KG1 (cell line): ENCODE data around the gene PPM1F.

ENCODE experiments used
- DNase-seq: peaks from one replicate; lab custom pipeline; 2025; lab: John Stamatoyannopoulos, UW

The PPM1F gene

GRCh38 chr22:21960200-21961126, 7.8 kb upstream of the PPM1F start:
- no peak for DNase-seq

- DNase-seq = no peak
These were observed 6.8 kb upstream of the PPM1F start for GRCh38 chr22:21959274-21960074.

- no peak for DNase-seq
These were observed 6.0 kb upstream of the PPM1F start for GRCh38 chr22:21958360-21959273.

DNA sequence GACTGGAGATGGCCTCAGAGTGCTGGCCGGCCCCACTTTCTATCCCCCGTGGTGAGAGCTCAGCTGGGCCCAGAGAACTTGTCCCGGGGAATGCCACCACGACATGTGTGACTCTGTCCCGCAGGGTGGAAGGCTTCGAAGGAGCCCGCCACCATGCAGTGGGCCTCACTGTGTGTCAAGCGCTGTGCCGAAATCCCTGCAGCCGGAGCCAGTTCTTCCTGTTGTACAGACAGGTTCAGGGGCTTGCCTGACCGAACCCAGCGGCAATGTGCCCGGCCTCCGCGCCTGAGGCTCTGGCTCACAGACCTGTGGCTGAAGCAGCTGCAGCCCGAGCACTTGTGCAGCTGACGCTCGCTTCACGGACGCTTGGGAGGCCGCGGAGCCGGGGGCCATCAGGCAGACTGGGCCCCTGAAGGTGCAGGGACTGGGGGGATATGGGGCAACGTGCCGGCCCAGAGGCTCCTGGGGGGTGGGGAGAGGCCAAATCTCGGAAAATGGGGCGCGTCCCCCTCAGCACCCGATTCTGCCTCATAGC, 650 bp downstream of the PPM1F start:
- DNase-seq = no peak

DNA sequence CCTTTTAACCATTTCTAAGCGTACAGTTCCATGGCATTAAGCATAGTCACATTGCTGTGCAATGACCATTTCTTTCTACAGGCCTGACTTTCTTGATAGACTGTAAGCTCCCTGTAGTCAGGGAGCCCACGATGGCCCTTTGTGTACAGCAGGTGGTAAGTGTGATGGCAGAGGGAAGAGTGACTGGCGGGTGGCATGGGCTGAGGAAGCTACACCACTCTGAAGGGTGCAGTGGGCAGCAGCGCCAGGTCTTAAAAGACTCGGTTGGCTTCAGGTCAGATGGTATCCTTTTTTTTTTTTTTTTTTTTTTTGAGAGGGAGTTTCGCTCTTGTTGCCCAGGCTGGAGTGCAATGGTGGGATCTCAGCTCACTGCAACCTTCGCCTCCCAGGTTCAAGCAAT, 1.6 kb downstream of the PPM1F start:
- no peak for DNase-seq

DNA sequence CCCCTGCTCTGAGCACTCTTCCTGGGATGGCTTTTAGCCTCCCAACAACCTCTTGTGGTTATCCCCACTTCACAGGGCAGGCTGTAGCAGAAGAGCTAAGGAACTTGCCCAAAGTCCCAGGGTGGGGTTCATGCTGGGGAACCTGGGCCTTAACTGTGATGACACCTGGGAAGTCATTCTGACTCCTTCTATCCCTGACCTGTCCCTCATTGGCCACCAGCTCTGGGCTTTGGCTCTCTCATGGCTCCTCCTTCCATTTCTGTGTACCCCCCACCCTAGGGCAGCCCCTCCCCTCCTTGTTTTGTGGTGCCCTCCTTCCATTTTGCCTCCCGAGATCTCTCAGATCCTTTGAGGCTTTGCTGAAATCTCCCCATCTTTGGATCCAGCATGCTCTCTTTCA, 2.7 kb downstream of the PPM1F start:
- no peak for DNase-seq

DNA sequence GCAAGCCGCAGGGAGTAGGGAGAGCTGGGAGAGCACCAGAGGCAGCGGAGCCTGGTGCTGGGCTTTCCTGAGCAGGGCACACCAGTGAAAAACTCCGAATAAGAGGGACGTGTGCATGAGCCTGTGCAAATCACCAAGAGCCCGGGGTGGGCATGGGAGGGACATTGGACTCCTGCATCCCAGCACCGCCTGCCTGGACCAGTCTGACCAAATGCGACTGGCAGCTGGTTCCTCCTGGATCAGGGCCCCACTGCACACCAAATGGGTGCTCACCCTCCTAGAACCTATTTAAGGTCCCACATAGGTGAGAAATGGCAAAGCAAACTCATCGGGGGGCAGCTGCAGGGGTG, 3.1 kb downstream of the PPM1F start:
- no peak for DNase-seq

DNA sequence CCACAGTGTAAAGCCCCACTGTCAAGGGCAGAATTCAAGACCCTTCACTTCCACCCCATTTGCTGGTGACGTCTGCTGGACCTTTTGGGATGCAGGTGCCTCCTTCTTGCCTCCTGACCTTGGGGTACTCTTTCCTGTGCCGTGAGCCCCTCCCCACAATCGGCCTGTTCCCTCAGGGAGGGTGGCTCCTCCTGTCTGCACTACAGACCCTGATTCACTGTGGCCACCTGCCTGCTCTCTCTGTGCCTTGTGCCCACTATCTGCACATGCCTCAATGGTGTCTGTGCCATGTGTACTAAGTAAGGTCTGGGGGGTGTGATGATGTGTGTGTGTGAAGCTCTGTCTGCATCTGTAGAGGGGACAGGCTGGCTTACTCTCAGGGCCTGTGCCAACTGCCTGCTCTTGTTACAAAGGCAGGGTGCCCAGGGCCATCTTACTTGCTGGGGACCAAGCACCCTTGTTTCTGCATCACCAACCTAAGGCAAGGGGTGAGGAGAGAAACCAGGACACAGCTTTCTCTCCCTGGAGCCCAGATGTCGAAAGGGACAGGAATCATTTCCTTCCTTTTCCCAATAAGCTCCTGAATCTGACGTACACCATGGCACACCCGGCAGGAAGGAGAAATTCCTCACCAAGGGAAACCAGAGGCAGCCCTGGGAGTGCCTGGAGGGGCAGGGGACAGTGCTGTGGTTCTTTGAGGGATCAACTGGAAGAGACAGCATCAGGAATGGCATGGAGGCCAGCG, 3.7 kb downstream of the PPM1F start:
- no peak for DNase-seq

DNA sequence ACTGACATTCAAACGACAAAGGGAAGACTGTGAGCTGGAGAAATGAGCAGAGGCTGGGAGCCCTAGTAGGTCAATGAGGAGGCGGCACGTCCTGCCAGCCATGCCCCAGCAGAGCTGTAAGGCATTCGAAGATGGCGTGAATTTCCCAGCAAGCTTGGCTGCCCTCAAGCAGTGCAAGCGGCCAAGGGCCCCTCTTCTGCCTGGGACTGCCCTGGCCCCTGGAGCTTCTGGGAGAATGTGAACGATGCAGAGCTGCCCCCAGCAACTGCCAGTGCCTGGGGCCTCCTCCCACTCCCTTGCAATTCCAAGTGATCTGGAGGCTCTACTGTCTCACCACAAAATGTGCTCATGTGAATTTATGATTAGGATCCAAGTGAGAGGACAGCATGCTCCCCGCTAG, 4.3 kb downstream of the PPM1F start:
- no peak for DNase-seq

DNA sequence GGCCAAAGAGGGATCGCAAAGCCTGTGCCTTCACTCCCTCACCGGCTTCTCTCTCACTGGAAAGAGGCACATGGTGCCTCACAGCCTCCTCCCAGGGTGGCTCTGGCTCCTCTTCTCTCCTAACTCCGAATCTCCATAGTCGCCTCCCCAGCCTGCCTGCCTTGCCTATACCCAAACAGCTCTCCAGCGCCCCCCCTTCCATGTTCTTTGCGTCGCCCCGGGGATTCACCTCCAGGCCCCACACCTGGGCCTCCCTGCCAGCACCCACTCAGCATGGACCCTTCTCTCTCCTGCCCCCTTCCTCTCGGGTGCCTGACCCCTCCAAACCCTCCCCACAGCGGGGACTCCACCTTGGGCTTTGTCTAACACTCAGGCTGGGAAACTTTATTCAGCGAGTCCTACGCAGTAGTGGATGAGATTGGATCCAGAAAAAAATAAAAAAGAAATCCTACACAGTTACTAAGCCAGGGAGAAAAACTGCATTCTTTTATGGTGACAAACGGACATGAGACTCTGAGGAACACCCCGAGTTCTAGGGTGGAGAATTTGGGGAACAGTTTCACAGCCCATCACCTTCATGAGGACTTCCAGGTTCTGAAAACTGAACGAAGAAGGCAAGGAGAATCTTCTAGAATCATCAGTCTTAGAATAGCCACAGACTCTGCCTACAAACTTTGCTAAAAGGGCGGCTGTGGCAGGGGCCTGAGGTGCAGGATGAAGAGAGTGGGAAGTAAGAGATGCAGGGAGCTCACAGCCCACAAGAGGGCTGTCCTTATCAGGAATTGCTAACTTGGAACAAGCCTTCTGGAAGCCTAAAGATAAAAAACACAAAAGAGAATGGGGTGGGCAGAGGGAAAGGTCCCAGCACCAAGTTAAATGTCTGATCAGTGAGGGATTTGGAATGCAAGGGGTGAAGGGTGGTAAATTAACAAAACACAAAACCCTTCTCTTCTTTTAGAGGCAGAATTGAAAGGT, 5.3 kb downstream of the PPM1F start:
- no peak for DNase-seq

DNA sequence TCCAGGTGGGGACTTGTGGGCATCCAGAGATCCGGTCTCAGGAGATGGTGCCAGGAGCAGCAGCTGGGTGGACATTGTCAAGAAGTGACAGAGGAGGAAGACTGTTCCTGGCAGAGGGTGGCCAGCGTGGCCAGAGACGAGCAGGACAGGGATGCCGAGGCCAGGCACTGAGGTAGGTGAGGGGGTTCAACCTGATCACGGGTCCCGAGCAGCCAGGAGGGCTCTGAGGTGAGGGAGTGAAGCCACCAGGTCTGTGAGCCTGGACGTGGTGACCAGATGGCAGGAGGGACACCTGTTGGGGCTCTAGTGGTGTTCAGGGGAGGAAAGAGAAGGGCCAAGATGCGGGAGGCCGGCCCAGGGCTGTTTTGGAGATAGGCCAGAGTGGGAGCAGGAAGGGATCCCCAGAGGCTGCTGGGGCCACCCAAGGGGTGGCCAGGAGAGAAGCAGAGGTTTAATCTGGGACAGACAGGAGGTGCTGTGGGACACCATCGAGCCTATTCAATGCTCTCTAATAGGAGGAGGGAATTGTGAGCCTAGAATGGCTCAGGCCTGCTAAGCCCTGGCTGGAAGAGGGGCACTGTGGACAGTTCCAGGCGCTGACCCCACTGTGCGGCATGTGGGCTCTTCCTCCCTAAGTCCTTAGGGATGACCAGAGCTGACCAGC, 6.3 kb downstream of the PPM1F start:
- DNase-seq = no peak

DNA sequence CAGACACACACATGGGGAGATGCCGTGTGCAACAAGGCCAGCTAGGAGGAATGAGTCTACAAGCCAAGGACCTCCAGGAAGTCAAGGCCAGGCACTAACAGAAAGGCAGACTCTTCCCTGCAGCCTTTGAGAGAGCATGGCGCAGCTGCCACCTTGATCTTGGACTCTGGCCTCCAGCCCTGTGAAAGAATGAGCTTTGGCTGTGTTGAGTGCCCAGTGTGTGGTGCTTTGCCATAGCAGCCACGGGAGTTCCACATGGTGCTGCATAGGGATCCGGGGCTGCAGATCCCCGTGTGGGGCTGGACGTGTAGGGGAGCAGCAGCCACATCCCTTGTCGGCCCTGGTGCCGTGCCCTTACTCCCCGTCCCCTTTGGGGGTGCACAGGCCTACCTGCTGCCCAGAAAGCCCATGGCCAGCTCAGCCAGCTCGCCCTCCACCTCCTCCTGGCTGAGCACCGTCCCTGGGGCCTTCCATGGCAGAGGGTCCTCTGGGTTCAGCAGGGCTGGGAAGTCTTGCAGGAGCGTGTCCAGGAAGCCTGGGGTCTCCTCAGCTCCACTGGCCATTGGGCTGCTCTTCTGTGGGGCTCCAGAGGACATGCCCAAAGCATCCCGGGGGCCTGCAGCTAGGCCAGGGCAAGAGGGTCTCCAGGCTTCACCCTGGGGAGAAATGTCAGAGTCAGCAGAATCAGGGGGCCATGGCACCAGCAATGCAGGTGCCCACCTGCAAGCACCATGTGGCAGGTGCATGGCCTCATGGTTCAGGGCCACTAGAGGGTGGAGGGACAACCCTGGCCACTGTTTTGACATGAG, 7.0 kb downstream of the PPM1F start:
- no peak for DNase-seq

GRCh38 chr22:21944871-21945270, 7.8 kb downstream of the PPM1F start:
- DNase-seq = no peak

DNA sequence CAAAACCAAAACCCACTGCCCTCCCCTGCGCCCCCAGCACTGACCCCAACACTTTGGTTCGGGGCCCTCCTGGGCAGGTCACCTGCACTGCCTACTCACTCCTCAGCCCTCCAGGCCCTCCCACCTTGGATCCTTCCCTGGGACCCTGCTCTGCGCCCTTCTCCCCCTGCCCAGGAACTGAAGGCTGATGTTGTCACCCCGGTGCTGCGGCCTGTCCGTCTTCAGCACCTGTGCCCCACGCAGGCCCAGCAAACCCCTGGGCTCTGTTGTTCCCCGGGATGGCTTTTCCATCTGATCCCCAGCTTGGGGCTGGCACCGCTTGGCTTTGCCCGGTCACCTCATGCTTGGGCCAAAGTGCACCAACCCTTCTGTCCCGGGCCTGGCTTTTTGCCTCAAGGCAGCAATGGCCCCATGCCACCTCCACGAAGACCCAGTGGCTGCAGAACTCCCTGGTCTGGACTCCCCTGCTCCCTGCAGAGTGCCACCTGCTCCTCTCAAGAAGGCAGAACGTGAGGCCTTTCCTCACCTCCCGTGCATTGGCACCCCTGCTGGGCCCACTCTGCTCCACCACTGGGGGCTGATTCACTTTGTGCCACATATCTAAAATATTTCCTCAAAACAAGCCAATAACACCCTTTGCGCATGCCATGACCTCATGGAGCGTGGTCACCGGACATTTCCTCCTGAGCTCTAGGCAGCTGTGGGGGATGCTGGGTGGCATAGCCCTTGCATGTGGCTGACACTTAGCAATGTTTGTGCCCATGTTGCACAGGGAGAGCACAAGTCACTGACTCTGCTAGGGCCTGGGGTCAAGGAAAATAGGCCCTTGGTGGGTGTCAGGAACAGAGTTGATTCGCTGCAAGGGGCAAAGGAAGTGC, 8.8 kb downstream of the PPM1F start:
- DNase-seq = no peak

DNA sequence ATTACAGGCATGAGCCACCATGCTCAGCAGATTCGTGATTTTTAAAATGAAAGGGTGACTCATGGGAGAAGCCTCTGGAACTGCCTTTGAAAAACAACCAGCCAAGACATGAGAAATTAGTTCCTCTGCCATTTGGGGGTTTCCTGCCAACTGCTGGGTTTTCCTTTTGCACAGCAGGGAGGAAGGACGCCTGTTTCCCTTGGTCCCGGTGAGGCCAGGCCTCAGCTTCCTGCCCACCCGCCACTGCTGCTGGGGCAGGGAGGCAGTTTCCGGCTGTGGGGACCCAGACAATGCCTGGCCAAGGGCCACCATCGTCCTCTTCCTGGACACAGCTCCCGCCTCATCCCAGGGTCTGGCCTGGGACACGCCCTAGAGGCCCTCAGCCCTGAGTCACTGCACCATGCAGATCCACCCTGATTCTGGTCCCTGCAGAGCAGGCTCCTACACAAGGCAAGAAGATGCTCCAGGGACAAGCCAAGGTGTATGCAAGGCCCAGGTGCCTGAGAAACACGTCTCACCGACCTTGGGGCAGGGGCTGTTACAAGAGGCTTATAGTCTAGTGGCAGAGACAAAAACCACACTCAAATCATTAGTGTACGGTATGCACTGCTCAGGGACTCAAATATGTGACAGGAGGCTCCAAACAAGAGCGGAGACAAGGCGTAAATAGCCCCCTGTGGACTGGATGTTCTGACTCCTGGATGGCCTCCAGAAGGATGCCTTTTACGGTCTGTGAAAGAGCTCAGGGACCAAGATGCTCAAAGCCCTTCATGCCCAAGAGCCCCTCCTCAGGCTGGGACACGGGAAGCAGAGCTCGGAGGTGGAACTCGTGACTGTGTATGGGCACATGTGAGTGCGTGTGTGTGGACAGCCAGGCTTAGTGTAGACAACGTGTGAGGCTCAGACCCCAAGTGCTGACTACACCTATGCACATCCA, 10.0 kb downstream of the PPM1F start:
- peak; percentile 92 for DNase-seq

DNA sequence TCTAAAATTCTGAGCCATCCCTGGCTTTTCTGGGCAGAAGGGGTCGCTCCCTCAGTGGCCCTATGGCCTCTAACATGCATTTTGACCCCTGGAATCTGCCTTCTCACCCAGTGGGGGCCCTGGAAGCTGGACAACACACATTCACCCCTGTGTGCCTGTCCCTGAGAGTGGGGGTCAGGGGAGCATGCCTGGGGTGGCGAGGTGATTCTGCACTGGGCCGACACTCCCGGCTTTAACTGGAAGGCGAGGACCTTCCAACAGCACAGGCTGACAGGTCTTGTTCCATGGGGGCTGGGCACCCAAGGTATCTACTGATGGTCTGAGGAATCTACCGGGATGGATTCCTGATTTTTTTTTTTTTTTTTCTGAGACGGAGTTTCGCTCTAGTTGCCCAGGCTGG, 10.7 kb downstream of the PPM1F start:
- DNase-seq = no peak
